NCI-H1105 treated with DMSO at 0.1 percent for 48 hours (cell line): ENCODE data around the gene CCK.

ENCODE experiments used
- DNase-seq: peaks from one replicate; lab custom pipeline; 2025; lab: John Stamatoyannopoulos, UW

CCK gene

GRCh38 chr3:42267878-42268277, 1.9 kb upstream of the CCK start:
- DNase-seq, result no peak

- DNase-seq, result no peak
Observed at GRCh38 chr3:42265059-42265991, 660 bp downstream of the CCK start.

DNA sequence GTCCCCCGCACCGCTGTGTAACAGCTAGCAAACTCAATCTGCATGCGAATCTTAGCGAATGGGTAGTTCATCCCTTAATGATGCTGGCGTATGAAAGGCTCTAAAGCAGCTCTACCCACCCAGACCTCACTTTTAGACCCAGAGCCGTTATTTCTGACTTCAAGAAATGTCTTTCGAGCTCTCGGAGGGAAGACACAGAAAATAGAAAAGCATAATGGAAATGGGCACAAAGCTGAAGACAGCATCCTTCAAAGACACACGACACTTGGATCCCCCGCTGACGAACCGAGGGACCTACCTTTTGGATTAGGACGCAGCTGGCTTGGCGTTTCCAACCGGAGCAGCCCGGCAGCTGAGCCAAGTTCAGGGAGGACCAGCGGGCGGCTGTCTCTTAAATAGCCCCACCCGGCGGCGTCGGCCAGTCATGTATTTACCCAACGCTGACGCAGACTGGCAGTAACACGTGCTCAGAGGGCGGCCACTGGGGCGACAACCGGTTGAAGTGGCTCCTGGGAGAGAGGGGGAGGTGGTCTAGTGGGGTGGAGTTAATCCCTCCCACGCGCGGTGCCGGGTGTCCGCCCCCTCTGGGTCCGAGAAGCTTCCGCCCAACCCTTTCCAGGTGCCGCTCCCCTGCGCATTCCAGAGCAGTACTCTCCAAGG, 1.5 kb downstream of the CCK start:
- DNase-seq, result no peak

- peak; percentile 48 for DNase-seq
Observed at GRCh38 chr3:42263354-42264346, 2.3 kb downstream of the CCK start.

DNA sequence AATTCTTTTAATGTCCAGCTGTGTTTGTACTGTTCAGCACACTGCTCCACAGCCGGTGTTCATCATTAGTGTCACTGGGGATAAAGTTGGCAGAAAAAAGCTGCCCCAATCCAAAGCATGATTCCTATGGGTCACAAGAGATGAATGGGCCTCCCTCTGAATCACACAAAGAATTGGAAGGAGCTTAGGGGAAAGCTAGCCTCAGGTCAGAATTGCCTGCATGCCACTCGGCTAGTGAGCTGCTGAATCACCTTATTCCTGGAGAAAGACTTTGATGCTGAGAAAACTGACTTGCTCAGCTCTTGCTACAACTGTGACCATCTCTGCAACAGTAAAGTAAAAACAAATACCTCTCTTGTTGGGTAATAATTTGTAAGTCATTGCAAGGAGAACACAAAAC, 3.5 kb downstream of the CCK start:
- DNase-seq, result no peak

DNA sequence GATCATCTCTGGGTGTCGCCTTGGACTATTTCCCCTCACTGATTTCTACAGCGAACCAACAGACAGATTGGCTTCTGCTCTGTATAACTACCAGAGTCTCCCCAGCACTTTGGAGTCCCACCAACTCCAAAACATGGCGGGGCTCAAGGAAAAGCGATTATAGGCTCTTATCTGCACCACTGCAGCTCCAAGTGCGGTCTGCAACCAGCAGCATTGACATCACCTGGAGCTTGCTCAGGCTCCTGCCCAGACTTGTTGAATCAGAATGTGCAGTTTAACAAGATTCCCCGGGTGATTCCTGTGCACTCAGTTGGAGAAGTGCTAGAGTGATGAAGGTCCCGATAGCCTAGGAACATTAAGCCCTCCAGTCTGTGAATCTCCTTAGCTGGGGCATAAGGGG, 9.0 kb downstream of the CCK start:
- DNase-seq, result no peak

GRCh38 chr3:42256135-42256819, 9.7 kb downstream of the CCK start:
- no peak for DNase-seq

DNA sequence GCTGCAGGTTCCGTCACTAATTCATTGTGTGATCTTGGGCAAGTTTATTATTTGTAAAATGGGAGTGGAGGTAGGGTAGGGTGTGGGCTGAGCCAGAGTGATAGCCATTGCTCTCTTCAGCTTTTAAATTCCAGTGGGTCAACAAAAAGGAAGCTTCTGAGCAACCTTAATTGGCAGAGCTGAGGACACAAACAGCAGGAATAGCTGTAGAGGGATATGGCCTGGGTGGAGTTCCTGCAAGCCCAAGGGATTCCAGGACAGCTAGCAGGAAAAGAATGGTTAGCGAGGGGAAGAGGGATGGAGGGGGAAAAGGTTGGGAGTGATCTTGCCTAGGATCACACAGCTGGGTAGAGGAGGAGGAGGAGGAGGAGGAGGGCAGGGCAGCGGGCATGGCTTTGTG, 11.4 kb downstream of the CCK start:
- DNase-seq, result no peak

DNA sequence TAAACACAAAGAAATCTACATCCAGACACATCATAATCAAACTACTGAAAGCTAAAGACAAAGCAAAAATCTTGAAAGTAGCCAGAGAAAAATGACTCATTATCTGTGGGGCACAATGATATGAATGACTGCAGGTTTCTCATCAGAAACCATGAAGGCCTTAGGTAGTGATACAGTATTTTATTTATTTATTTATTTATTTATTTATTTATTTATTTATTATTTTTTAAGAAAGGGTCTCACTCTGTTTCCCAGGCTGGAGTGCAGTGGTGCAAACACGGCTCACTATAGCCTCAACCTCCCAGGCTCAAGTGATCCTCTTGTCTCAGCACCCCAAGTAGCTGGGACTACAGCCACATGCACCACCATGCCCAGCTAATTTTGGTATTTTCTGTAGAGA, 15.2 kb downstream of the CCK start:
- no peak for DNase-seq

GRCh38 chr3:42247576-42248027, 18.4 kb downstream of the CCK start:
- DNase-seq, result peak; percentile 58

DNA sequence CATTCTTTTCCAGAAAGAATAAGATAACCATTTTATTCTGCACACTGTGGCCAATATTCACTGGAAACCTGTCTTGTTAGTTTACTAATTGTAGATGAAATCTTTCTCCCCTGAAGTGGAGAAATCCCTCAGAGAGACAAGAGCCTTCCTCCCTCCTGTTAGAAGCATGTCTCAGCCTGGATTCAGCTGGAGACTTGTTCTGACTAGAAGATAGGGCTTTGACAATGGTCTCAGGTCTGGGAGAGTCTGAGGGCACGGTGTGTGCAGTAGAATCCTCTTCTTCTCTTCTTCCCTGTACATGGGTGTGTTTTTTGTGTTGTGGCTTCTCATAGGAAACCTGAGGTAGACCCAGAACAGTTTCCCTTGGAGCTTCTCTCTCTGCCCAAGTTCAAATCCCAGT, 19.9 kb downstream of the CCK start:
- no peak for DNase-seq

DNA sequence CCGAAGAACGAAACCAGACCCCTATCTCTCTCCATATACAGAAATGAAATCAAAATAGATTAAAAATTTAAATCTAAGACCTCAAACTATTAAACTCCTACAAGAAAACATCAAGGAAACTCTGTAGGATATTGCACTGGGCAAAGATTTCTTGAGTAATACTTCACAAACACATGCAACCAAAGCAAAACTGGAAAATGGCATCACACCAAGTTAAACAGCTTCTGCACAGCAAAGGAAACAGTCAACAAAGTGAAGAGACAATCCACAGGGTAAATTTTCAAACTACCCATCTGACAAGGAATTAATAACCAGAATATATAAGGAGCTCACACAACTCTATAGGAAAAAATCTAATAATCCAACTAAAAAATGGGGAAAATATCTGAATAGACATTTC, 29.4 kb downstream of the CCK start:
- no peak for DNase-seq

- no peak for DNase-seq
Observed at GRCh38 chr3:42235532-42235931, 30.5 kb downstream of the CCK start.

GRCh38 chr3:42230860-42231259, 35.1 kb downstream of the CCK start:
- no peak for DNase-seq

GRCh38 chr3:42229942-42230688, 35.9 kb downstream of the CCK start:
- DNase-seq, result no peak

DNA sequence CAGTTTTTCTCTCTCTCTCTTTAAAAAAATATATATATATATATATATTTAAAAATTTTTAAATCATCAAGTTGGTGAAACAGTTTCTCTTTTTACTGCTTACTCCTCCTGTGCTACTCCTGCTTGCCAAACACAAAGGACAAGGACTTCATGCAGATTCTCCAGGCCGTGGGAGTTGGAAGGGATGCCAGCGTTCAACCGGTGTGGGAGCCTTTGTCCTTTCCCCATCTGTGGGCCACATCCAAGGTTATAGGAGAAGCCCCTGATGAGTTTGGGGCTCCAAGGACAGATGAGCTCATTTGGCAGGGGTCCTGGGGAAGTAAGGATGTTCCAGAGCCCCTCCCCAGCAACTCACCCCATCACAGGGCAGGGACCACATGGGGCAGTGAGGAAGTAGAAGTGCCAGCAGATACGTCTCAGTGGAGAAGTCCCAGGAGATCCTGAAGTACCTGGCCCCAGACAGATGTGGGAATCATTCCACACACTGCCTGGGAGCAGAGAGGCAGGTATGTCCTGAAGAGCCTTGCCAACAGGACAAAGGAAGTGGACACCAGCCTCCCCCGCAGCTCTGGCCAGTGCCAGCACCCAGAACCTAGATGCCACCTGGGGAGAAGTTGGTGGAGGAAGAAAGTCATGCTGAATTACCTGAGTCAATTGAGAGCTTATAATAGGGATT, 36.6 kb downstream of the CCK start:
- DNase-seq, result no peak

- DNase-seq, result no peak
Observed at GRCh38 chr3:42228796-42229195, 37.2 kb downstream of the CCK start.

DNA sequence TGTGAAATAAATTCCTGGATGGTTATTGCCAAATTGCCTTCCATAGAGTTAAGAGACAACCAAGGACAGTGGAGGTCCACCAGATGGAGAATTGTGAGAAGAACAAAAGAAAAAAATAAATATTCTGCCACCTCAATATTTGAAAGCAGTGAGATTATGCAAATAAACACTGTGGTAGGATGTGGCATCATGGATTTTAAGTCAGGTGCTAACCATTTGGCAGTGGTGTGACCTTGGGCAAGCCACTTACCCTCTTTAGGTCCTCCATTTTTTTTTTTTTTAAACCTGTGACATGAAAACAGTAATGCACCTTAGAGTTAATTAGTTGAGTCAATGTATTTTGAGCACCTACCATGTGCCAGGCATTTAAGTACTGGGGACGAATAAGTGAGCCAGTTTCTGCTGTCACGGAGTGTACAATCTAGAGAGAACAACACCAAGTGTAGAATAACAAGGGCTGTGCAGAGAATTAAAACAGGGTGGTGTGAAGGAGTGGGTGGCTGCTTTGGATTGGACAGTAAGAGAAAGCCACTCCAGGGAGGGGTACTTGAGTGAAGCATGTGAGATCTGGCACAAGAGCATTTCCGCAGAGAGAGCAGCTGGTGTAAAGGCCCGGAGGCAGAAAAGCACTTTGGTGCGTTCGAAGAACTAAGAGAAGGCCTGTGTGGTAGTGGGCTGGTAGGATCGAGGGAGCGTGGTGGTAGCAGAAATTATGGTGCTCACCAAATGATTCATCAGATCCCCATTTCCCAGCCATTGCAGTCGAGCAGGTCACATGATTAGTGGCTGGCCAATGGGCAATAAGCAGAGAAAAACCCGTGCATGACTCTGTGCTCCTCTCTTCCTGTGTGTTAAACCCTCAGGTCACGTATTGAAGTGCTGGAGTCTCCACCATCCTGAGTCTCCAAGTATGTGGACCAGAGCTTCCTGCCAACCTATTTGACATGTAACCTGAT, 39.2 kb downstream of the CCK start:
- no peak for DNase-seq
